Stimulated activated CD8-positive, alpha-beta memory T cell treated with anti-CD3 and anti-CD28 coated beads, Interleukin-7, amount 100 ng/mL, for 1 hour (primary cell): ENCODE data around the gene NDUFS6.

Source experiments
- DNase-seq, 2 donors: peaks; one replicate each; pipeline ENCODE4 v3.0.0-alpha.2; 2020; ENCODE audit warnings: low read depth in 2 of 2

NDUFS6 gene

DNA sequence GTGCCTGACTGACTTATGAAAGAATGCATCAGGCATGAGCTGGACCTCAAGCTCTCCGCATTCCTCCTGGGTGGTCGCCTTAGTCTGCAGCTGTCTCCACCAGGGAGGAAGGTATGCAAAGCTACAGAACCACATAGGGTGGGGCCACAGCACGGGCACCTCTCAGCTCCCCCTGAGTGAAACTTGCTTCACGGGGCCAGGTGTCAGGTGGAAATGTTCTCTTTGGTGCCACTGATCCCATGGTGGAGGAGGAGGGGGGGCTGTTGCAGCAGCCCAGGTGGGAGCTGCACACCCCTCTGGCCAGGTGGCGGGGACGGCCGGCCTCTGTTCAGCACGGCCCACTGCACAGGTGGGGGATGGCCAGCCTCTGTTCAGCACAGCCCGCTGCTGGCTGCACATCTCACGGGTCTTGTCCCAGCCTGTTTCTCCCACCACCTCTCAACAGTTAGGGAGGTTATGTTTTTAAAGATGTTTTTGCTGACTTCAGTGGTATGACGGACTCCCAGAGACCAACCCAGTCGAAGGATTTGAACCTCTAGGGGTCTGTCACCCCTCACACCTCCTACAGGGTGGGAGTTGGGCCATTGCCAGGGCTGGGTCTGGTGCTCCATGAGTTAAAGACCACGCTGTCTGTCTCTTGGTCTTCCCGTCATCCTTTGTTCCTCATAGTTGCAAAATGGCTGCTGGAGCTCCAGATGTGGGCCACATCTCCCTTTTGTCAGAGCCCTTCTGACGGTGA, 35.9 kb upstream of the NDUFS6 start:
- no peak for DNase-seq

DNA sequence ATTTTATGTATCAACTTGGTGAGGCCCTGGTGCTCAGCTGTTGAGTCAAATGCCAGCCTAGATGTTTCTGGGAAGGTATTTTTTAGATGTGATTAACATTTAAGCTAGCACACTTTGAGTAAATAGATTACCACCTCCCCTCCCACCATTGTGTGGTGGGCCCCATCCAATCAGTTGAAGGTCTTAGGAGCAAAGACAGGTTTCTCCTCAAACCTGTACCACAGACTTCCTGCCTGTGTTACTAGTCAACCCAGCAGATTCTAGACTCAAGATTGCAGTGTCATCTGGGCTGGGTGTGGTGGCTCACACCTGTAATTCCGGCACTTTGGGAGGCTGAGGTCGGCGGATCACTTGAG, 35.3 kb upstream of the NDUFS6 start:
- no peak for DNase-seq

GRCh38 chr5:1767524-1768282, 33.5 kb upstream of the NDUFS6 start:
- DNase-seq, result no peak

- DNase-seq, result no peak
Observed at GRCh38 chr5:1768283-1769000, 32.8 kb upstream of the NDUFS6 start.

GRCh38 chr5:1769017-1769640, 32.1 kb upstream of the NDUFS6 start:
- DNase-seq, result no peak

GRCh38 chr5:1769752-1770442, 31.3 kb upstream of the NDUFS6 start:
- no peak for DNase-seq

- no peak for DNase-seq
Observed at GRCh38 chr5:1770443-1770802, 30.8 kb upstream of the NDUFS6 start.

GRCh38 chr5:1771149-1772065, 29.8 kb upstream of the NDUFS6 start:
- DNase-seq, result no peak

GRCh38 chr5:1772634-1773033, 28.6 kb upstream of the NDUFS6 start:
- DNase-seq, result no peak

GRCh38 chr5:1776831-1777230, 24.4 kb upstream of the NDUFS6 start:
- DNase-seq, result no peak

GRCh38 chr5:1777281-1778137, 23.7 kb upstream of the NDUFS6 start:
- no peak for DNase-seq

GRCh38 chr5:1778138-1779020, 22.8 kb upstream of the NDUFS6 start:
- no peak for DNase-seq

DNA sequence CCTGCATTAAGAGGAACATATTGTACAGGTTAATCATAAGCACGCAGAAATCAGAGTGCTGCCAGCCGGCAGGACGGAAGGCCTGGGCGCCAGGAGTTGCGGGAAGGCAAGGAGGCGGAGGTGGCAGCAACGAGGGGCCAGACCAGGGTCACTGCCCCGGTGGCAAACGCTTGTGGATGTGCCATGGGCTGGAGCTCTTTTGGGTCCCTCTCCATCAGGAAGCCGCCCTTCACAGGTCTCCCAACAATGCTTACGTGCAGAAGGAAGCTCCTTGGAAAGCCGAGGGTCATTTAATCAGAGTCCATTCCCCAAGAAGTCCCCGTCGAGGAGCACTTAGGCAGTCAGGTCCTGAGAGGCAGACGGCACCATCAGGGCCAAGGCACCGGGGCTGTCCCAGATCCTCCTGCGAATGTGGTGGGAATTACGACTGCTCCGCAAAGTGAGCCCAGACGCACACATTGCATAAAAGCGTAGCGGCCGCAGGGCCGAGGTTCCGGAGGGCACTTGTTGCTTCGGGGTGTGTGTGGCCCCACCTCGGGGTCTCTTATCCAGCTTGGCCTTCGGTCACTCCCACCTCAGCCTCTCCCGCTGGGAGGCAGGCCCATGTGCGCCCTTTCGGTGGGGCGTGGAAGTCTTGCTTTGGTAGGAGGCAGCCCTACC, 22.1 kb upstream of the NDUFS6 start:
- no peak for DNase-seq

GRCh38 chr5:1779782-1780613, 21.2 kb upstream of the NDUFS6 start:
- no peak for DNase-seq

DNA sequence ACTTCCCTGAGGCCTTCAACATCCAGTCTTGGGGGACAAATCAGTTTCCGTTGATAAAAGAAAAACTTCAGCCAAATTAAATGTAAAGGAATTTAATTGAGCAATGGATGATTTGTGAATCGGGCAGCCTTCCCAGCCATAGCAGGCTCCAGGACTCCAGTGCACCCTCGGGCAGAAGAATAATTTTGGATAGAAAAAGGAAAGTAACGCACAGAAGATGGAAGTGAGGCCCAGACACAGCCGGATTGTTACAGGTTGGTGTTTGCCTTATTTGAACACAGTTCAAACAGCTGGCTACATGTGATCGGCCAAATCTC, 20.6 kb upstream of the NDUFS6 start:
- DNase-seq, result no peak

- DNase-seq, result no peak
Observed at GRCh38 chr5:1781107-1781506, 20.1 kb upstream of the NDUFS6 start.

GRCh38 chr5:1781726-1782384, 19.4 kb upstream of the NDUFS6 start:
- no peak for DNase-seq
